GM12878 (cell line): ENCODE data around the gene CLRN3. TPM values are rescaled to one million over a fixed set of nuclear protein-coding genes. Genes with fewer than 3 reads are reported as not detected.

Source experiments
- ATAC-seq: fragments of 200-7000 bp; cut with Tn5 transposase; 3 replicates; pipeline ENCODE4 v1.9.1; 2020; ENCODE audit warnings: mild to moderate bottlenecking, moderate library complexity
- BruUV-seq: library from RNA; stranded (reverse); fragments of 400-500 nt; replicated peaks from 2 replicates; lab custom pipeline; 2021; lab: Mats Ljungman, UMichigan
- CTCF ChIA-PET: fragments of 300-600 bp; sonication (Branson Sonifier 250); formaldehyde crosslinking; extraction: SDS; loops from one replicate; lab custom pipeline; 2021; ENCODE audit warnings: inconsistent platforms; lab: Yijun Ruan, JAX
- POLR2A ChIA-PET: fragments of 350-600 bp; formaldehyde crosslinking; extraction: SDS; loops from one replicate; lab custom pipeline; 2021; ENCODE audit warnings: inconsistent platforms; lab: Charles Lee
- RAD21 ChIA-PET: fragments of 300-600 bp; sonication (Branson Sonifier 250); formaldehyde crosslinking; loops from one replicate; lab custom pipeline; 2023; ENCODE audit warnings: antibody characterized with exemption; ENCODE audit not compliant: unreplicated experiment; lab: Charles Lee
- SMC1A ChIA-PET: fragments of 300-600 bp; sonication (Branson Sonifier 250); formaldehyde crosslinking; loops from one replicate; lab custom pipeline; 2023; ENCODE audit not compliant: unreplicated experiment, uncharacterized antibody; lab: Charles Lee
- DNase-seq: peaks from one replicate; pipeline ENCODE4 v3.0.0-alpha.2; 2011; ENCODE audit warnings: low read depth, low spot score
- FAIRE-seq: peaks from 3 replicates; lab custom pipeline; 2011; peaks lifted over from hg19 to GRCh38; lab: Jason Lieb, UNC
- H2AFZ ChIP-seq: 2 replicates; pipeline ENCODE4 v1.6.0; 2011; ENCODE audit warnings: low read depth, low read length, control low read depth; ENCODE audit not compliant: control insufficient read depth
- H3K27ac ChIP-seq: 2 replicates; pipeline ENCODE4 v1.5.1; 2011; ENCODE audit warnings: control low read depth; ENCODE audit not compliant: control insufficient read depth, insufficient read depth
- H3K27me3 ChIP-seq, 2 experiments: replicated peaks in 1 of 2; 2 replicates each; pipeline versions ENCODE4 v1.6.0 to v1.6.1; 2011; ENCODE audit warnings: low read length in 1 of 2; ENCODE audit not compliant: control insufficient read depth in 2 of 2, insufficient read depth in 2 of 2
- H3K36me3 ChIP-seq, 2 experiments: 2 replicates each; pipeline ENCODE4 v1.5.1; 2011; ENCODE audit warnings: low read length in 1 of 2; ENCODE audit not compliant: control insufficient read depth in 2 of 2, insufficient read depth in 2 of 2
- H3K4me1 ChIP-seq: 2 replicates; pipeline ENCODE4 v1.6.1; 2011; ENCODE audit warnings: mild to moderate bottlenecking, low read length, moderate library complexity, mixed read lengths; ENCODE audit not compliant: control insufficient read depth, insufficient read depth
- H3K4me2 ChIP-seq: 2 replicates; pipeline ENCODE4 v1.6.0; 2011; ENCODE audit warnings: control low read depth; ENCODE audit not compliant: control insufficient read depth, insufficient read depth
- H3K4me3 ChIP-seq: fragments of 200-600 bp; sonication (generic); 2 replicates; pipeline ENCODE4 v1.5.1; 2016
- H3K79me2 ChIP-seq: 2 replicates; pipeline ENCODE4 v1.6.0; 2011; ENCODE audit warnings: low read length; ENCODE audit not compliant: control insufficient read depth, insufficient read depth
- H3K9ac ChIP-seq: 2 replicates; pipeline ENCODE4 v1.8.0; 2011; ENCODE audit warnings: low read length, control low read depth, mixed read lengths; ENCODE audit not compliant: control insufficient read depth, insufficient read depth
- H3K9me3 ChIP-seq: replicated peaks from 3 replicates; pipeline ENCODE4 v1.5.1; 2011; ENCODE audit warnings: mild to moderate bottlenecking, low read length; ENCODE audit not compliant: control insufficient read depth, insufficient read depth
- H4K20me1 ChIP-seq: 2 replicates; pipeline ENCODE4 v1.6.0; 2011; ENCODE audit not compliant: control insufficient read depth, insufficient read depth
- CREB1 ChIP-seq: IDR thresholded peaks from 2 replicates; pipeline ENCODE4 v1.6.1; 2012; ENCODE audit warnings: low read depth, mild to moderate bottlenecking, inconsistent platforms
- EZH2 ChIP-seq: IDR thresholded peaks from 2 replicates; pipeline ENCODE4 v1.6.1; 2012; ENCODE audit warnings: low read depth, mild to moderate bottlenecking, control low read depth, inconsistent platforms, low read length, borderline replicate concordance; ENCODE audit not compliant: control insufficient read depth
- IRF4 ChIP-seq: IDR thresholded peaks from 2 replicates; pipeline ENCODE4 v1.6.1; 2011; ENCODE audit warnings: low read depth, low read length
- MEF2B ChIP-seq: fragments of 450-650 bp; IDR thresholded peaks from 2 replicates; pipeline ENCODE4 v1.6.1; 2018; ENCODE audit warnings: mild to moderate bottlenecking, moderate library complexity; ENCODE audit not compliant: partially characterized antibody, poor library complexity, severe bottlenecking
- TARDBP ChIP-seq: IDR thresholded peaks from 2 replicates; pipeline ENCODE4 v1.6.1; 2016; ENCODE audit warnings: borderline replicate concordance
- WGBS: methylation state at CpG from one replicate; pipeline ENCODE4 v1.1.6; 2016; ENCODE audit warnings: low lambda C conversion rate; ENCODE audit not compliant: insufficient replicate concordance, insufficient coverage; ENCODE audit errors: missing lambda C conversion rate; 5-methylcytosine and 5-hydroxymethylcytosine counted together
- in situ Hi-C: fragments of 300-500 bp; cut with MboI; formaldehyde crosslinking; loops from 9 replicates; pipeline ENCODE4 v1.14.3; 2018; ENCODE audit warnings: mixed read lengths
- intact Hi-C: fragments of 100-400 bp; cut with micrococcal nuclease; formaldehyde crosslinking; loops from one replicate; pipeline ENCODE4 v1.14.2; 2022; ENCODE audit not compliant: unreplicated experiment
- polyA plus RNA-seq, 11 experiments: library from polyadenylated mRNA; depleted of rRNA in 4 of 11; unstranded in 6 of 11; stranded (reverse) in 5 of 11; fragments of >200 nt; fragmentation: Nextera tagmentation in 4 of 11; fragmentation: Illumina TruSeq in 1 of 11; extraction: Ambion mirVana in 4 of 11; extraction: Trizol in 1 of 11; gene quantifications; 1 replicate in 1 of 11; 2 replicates in 10 of 11; pipeline versions ENCODE4 v1.2.1 to v1.2.3, GENCODE V29; 2011 to 2016; ENCODE audit warnings: inconsistent platforms in 2 of 11, missing spikeins in 2 of 11, low read depth in 1 of 11
- total RNA-seq, 4 experiments: library from RNA; depleted of rRNA in 3 of 4; stranded (reverse); fragments of >200 nt in 3 of 4; fragmentation: Illumina TruSeq in 1 of 4; extraction: Trizol in 1 of 4; gene quantifications; 2 replicates each; pipeline versions ENCODE4 v1.2.1 to v1.2.3, GENCODE V29; 2013 to 2021
- TF ChIP-seq, protein P1 (sequence below): fragments of 450-650 bp; IDR thresholded peaks from 2 replicates; pipeline ENCODE4 v1.6.1; 2017; ENCODE audit warnings: antibody characterized with exemption, mild to moderate bottlenecking, moderate library complexity
- TF ChIP-seq, protein P2 (sequence below): fragments of 450-650 bp; IDR thresholded peaks from 2 replicates; pipeline ENCODE4 v1.6.1; 2017; ENCODE audit warnings: borderline replicate concordance

CLRN3 gene
- total and polyA plus RNA-seq, 10 of the 15 experiments (the other 5 are each of a cell fraction or from before 2014, with no cell fraction given): not detected

DNA sequence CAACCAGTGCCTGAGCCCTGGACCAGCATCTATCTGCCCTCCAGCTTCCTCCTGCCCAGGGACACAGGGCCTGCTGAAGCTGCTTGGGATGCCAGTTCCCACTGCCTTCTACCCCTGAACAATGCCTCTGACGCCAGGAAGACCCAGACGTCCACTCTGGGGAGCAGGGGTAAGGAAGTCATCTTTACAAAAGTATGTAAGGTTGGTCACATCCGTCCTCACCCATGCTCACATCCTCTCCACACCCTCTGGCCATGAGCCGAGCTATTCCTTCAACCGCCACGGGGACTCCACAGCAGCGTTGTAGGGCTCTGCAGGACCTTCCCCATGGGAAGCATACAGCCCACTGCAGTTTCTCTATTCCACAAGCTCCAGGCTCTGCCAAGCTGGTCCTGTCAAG is 58.5 kb downstream of the CLRN3 start:
- BruUV-seq: no TSS peak
- SMC1A ChIA-PET: interaction anchor here (1.2 kb wide), 1 partner anchor 20 kb away, joined by 3 read pairs; no protein-coding TSS in a partner anchor
- intact Hi-C loops (no loop called here), in situ Hi-C loops (no loop called here)
- RAD21 ChIA-PET: no interaction called here
- H4K20me1 ChIP-seq: no peaks in the 10 kb centered on the region
- 20% methylated on average over 7 of the region's 7 CpGs for WGBS
- H3K4me1 ChIP-seq: no peaks in the 10 kb centered on the region
- no peak overlapping the region for H3K9ac ChIP-seq
- TF ChIP-seq, protein P1, sequence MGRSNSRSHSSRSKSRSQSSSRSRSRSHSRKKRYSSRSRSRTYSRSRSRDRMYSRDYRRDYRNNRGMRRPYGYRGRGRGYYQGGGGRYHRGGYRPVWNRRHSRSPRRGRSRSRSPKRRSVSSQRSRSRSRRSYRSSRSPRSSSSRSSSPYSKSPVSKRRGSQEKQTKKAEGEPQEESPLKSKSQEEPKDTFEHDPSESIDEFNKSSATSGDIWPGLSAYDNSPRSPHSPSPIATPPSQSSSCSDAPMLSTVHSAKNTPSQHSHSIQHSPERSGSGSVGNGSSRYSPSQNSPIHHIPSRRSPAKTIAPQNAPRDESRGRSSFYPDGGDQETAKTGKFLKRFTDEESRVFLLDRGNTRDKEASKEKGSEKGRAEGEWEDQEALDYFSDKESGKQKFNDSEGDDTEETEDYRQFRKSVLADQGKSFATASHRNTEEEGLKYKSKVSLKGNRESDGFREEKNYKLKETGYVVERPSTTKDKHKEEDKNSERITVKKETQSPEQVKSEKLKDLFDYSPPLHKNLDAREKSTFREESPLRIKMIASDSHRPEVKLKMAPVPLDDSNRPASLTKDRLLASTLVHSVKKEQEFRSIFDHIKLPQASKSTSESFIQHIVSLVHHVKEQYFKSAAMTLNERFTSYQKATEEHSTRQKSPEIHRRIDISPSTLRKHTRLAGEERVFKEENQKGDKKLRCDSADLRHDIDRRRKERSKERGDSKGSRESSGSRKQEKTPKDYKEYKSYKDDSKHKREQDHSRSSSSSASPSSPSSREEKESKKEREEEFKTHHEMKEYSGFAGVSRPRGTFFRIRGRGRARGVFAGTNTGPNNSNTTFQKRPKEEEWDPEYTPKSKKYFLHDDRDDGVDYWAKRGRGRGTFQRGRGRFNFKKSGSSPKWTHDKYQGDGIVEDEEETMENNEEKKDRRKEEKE: no peak
- TF ChIP-seq IRF4: no peak
- TF ChIP-seq CREB1: no peak
- TF ChIP-seq EZH2: no peak
- TF ChIP-seq TARDBP: no peak
- TF ChIP-seq, protein P2, sequence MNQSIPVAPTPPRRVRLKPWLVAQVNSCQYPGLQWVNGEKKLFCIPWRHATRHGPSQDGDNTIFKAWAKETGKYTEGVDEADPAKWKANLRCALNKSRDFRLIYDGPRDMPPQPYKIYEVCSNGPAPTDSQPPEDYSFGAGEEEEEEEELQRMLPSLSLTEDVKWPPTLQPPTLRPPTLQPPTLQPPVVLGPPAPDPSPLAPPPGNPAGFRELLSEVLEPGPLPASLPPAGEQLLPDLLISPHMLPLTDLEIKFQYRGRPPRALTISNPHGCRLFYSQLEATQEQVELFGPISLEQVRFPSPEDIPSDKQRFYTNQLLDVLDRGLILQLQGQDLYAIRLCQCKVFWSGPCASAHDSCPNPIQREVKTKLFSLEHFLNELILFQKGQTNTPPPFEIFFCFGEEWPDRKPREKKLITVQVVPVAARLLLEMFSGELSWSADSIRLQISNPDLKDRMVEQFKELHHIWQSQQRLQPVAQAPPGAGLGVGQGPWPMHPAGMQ: no peak
- no peak for TF ChIP-seq MEF2B
- FAIRE-seq: no peak
- H3K36me3 ChIP-seq: no peaks in the 10 kb centered on the region
- H3K9me3 ChIP-seq: no peaks in the 10 kb centered on the region
- H3K4me2 ChIP-seq: no peak overlapping the region
- H3K27me3 ChIP-seq: no peaks in the 10 kb centered on the region; a peak in 2 of 4 replicates
- no peak overlapping the region for H2AFZ ChIP-seq
- no peaks in the 10 kb centered on the region for H3K79me2 ChIP-seq
- POLR2A ChIA-PET: no interaction called here
- no peak for ATAC-seq
- no peak overlapping the region for H3K4me3 ChIP-seq
- CTCF ChIA-PET: no interaction called here
- no peak for DNase-seq
- no peak overlapping the region for H3K27ac ChIP-seq
